Non-pigmented ciliary epithelial cell (primary cell): ENCODE results near the gene MYH10.
A peak's percentile ranks its signal among the peaks of the same experiment; 100 is the strongest.

Experiments used
- DNase-seq: peaks from one replicate; pipeline ENCODE4 v3.0.0-alpha.2; 2010; ENCODE audit warnings: low read depth

The MYH10 gene

GRCh38 chr17:8473451-8474192 lies 156.9 kb downstream of the MYH10 start:
- no peak for DNase-seq

- DNase-seq, result no peak
Measured at GRCh38 chr17:8472663-8473062, 157.9 kb downstream of the MYH10 start.

- no peak for DNase-seq
Measured at GRCh38 chr17:8470447-8471047, 160.0 kb downstream of the MYH10 start.

- DNase-seq, result no peak
Measured at GRCh38 chr17:8469964-8470363, 160.6 kb downstream of the MYH10 start.

GRCh38 chr17:8468980-8469379 lies 161.5 kb downstream of the MYH10 start:
- no peak for DNase-seq

- no peak for DNase-seq
Measured at GRCh38 chr17:8468127-8468526, 162.4 kb downstream of the MYH10 start.

GRCh38 chr17:8467527-8467926 lies 163.0 kb downstream of the MYH10 start:
- no peak for DNase-seq

- no peak for DNase-seq
Measured at GRCh38 chr17:8466873-8467272, 163.7 kb downstream of the MYH10 start.

- no peak for DNase-seq
Measured at GRCh38 chr17:8466456-8466855, 164.1 kb downstream of the MYH10 start.

- DNase-seq, result no peak
Measured at GRCh38 chr17:8465759-8466158, 164.8 kb downstream of the MYH10 start.

GRCh38 chr17:8465356-8465755 lies 165.2 kb downstream of the MYH10 start:
- no peak for DNase-seq

- DNase-seq, result no peak
Measured at GRCh38 chr17:8464941-8465340, 165.6 kb downstream of the MYH10 start.

- peak; percentile 32 for DNase-seq
Measured at GRCh38 chr17:8463099-8463498, 167.4 kb downstream of the MYH10 start.

GRCh38 chr17:8462564-8462963 lies 168.0 kb downstream of the MYH10 start:
- DNase-seq, result no peak

- no peak for DNase-seq
Measured at GRCh38 chr17:8459831-8460230, 170.7 kb downstream of the MYH10 start.

- DNase-seq, result no peak
Measured at GRCh38 chr17:8459107-8459506, 171.4 kb downstream of the MYH10 start.

- no peak for DNase-seq
Measured at GRCh38 chr17:8458128-8458527, 172.4 kb downstream of the MYH10 start.

GRCh38 chr17:8455665-8456209 lies 174.8 kb downstream of the MYH10 start:
- no peak for DNase-seq

- no peak for DNase-seq
Measured at GRCh38 chr17:8453326-8453725, 177.2 kb downstream of the MYH10 start.

GRCh38 chr17:8451933-8452614 lies 178.5 kb downstream of the MYH10 start:
- no peak for DNase-seq

GRCh38 chr17:8448310-8448709 lies 182.2 kb downstream of the MYH10 start:
- DNase-seq, result no peak

GRCh38 chr17:8447799-8448198 lies 182.7 kb downstream of the MYH10 start:
- DNase-seq, result no peak

- DNase-seq, result no peak
Measured at GRCh38 chr17:8445536-8445935, 185.0 kb downstream of the MYH10 start.
